Type B pancreatic cell (in vitro differentiated cells): Measurements from ENCODE around the gene DMPK. TPM values are rescaled to one million over a fixed set of nuclear protein-coding genes. Genes with fewer than 3 reads are reported as not detected.
A peak's percentile ranks its signal among the peaks of the same experiment; 100 is the strongest.
"Not testable (repeated sequence)": the region's sequence is repeated elsewhere in the genome, so short reads cannot be mapped to it uniquely, and the experiment has no call there.

Source experiments
- DNase-seq: peaks from one replicate; pipeline ENCODE4 v3.0.0; 2021; ENCODE audit warnings: mixed read lengths; ENCODE audit not compliant: unreplicated experiment; ENCODE audit errors: extremely low spot score
- H3K27ac Mint-ChIP-seq: 2 replicates; pipeline ENCODE4 v1.8.0; 2021; ENCODE audit warnings: mild to moderate bottlenecking, mixed read lengths
- H3K27me3 Mint-ChIP-seq: 2 replicates; pipeline ENCODE4 v1.8.0; 2021; ENCODE audit warnings: mixed read lengths
- H3K36me3 Mint-ChIP-seq: 2 replicates; pipeline ENCODE4 v1.8.0; 2021; ENCODE audit warnings: mixed read lengths
- H3K4me1 Mint-ChIP-seq: one replicate; pipeline ENCODE4 v1.8.0; 2021; ENCODE audit warnings: mixed read lengths; ENCODE audit not compliant: unreplicated experiment
- H3K4me3 Mint-ChIP-seq: 2 replicates; pipeline ENCODE4 v1.8.0; 2021; ENCODE audit warnings: mild to moderate bottlenecking, mixed read lengths
- H3K9me3 Mint-ChIP-seq: 2 replicates; pipeline ENCODE4 v1.8.0; 2021; ENCODE audit warnings: mixed read lengths
- CTCF ChIP-seq: fragments of 200-600 bp; sonication (generic); conservative IDR thresholded peaks from 2 replicates; pipeline ENCODE4 v1.5.0; 2021; ENCODE audit warnings: antibody characterized with exemption, mild to moderate bottlenecking
- total RNA-seq: library from RNA; stranded (reverse); gene quantifications from 2 replicates; pipeline ENCODE4 v1.2.1, GENCODE V29; 2021; ENCODE audit warnings: low replicate concordance

DMPK gene
- total RNA-seq, 1 donor from 2014 or later = 97.7 TPM

GRCh38 chr19:45742969-45743368 is 39.3 kb downstream of the DMPK start:
- H3K36me3 Mint-ChIP-seq = no peaks in the 10 kb centered on the region

GRCh38 chr19:45739498-45740439 is 42.5 kb downstream of the DMPK start:
- no peak for TF ChIP-seq CTCF
- Mint-ChIP-seq H3K27me3 (peaks cover 7% of the 10 kb centered on the region), H3K36me3 (no peaks in the 10 kb centered on the region), H3K4me3 (no peak overlapping the region), H3K4me1 (no peaks in the 10 kb centered on the region), H3K9me3 (no peaks in the 10 kb centered on the region), H3K27ac (no peak overlapping the region)
- no peak for DNase-seq

More at GRCh38 chr19:45742969-45743368, 39.3 kb downstream of the DMPK start:
- H3K9me3 Mint-ChIP-seq = no peaks in the 10 kb centered on the region
- DNase-seq = no peak
- H3K27me3 Mint-ChIP-seq = peaks cover 16% of the 10 kb centered on the region
- no peak overlapping the region for H3K27ac Mint-ChIP-seq
- no peak overlapping the region for H3K4me3 Mint-ChIP-seq
- no peak for TF ChIP-seq CTCF
- H3K4me1 Mint-ChIP-seq = no peaks in the 10 kb centered on the region

GRCh38 chr19:45733160-45733810 is 49.0 kb downstream of the DMPK start, which contains the start of gene MEIOSIN:
TSS of gene MEIOSIN (plus strand) at chr19:45733439. CDS start at chr19:45735377, 1,938 bp downstream.
- Mint-ChIP-seq H3K27ac (no peak within 1 kb of the TSS), H3K36me3 (no peaks in the 10 kb centered on the region), H3K9me3 (no peaks in the 10 kb centered on the region), H3K27me3 (no peaks in the 10 kb centered on the region), H3K4me3 (no peak within 1 kb of the TSS), H3K4me1 (peaks cover 14% of the 10 kb centered on the region)
- no peak for DNase-seq
- TF ChIP-seq CTCF = no peak

GRCh38 chr19:45730368-45731288 is 51.7 kb downstream of the DMPK start, which contains the start of gene FBXO46:
TSS of gene FBXO46 (minus strand) at chr19:45730896. CDS start at chr19:45713495, 17,401 bp downstream.
- H3K4me3 Mint-ChIP-seq = peak within 1 kb of the TSS; percentile 99
- peak within 1 kb of the TSS; percentile 94 for H3K27ac Mint-ChIP-seq
- no peaks in the 10 kb centered on the region for H3K27me3 Mint-ChIP-seq
- peaks cover 17% of the 10 kb centered on the region for H3K4me1 Mint-ChIP-seq
- H3K36me3 Mint-ChIP-seq = no peaks in the 10 kb centered on the region
- TF ChIP-seq CTCF = peak; percentile 24
- DNase-seq = peak; percentile 95
- H3K9me3 Mint-ChIP-seq = no peaks in the 10 kb centered on the region

- no peak for TF ChIP-seq CTCF
- Mint-ChIP-seq H3K36me3 (no peaks in the 10 kb centered on the region), H3K27ac (peak overlapping the region; percentile 94), H3K4me3 (peak overlapping the region; percentile 99), H3K9me3 (no peaks in the 10 kb centered on the region), H3K4me1 (peaks cover 17% of the 10 kb centered on the region), H3K27me3 (no peaks in the 10 kb centered on the region)
- DNase-seq = no peak
These were observed 52.4 kb downstream of the DMPK start for GRCh38 chr19:45729800-45730290.

- H3K4me1 Mint-ChIP-seq = peaks cover 14% of the 10 kb centered on the region
- H3K4me3 Mint-ChIP-seq, H3K9me3 Mint-ChIP-seq, DNase-seq, H3K36me3 Mint-ChIP-seq, H3K27ac Mint-ChIP-seq, H3K27me3 Mint-ChIP-seq: not testable (repeated sequence)
These were observed 53.6 kb downstream of the DMPK start for GRCh38 chr19:45728683-45729082.

GRCh38 chr19:45720065-45720464 is 62.2 kb downstream of the DMPK start:
- peaks cover 28% of the 10 kb centered on the region for H3K4me1 Mint-ChIP-seq
- not testable (repeated sequence) for H3K4me3 Mint-ChIP-seq, H3K27me3 Mint-ChIP-seq, DNase-seq, H3K9me3 Mint-ChIP-seq, H3K36me3 Mint-ChIP-seq, H3K27ac Mint-ChIP-seq
